NCI-H2107 treated with DMSO at 0.1 percent for 48 hours (cell line): ENCODE data around the gene MRTFB.

Source experiments
- DNase-seq: peaks from one replicate; lab custom pipeline; 2025; ENCODE audit not compliant: unreplicated experiment; lab: John Stamatoyannopoulos, UW

Gene MRTFB

GRCh38 chr16:14223632-14224031 is 152.5 kb downstream of the MRTFB start:
- no peak for DNase-seq

DNA sequence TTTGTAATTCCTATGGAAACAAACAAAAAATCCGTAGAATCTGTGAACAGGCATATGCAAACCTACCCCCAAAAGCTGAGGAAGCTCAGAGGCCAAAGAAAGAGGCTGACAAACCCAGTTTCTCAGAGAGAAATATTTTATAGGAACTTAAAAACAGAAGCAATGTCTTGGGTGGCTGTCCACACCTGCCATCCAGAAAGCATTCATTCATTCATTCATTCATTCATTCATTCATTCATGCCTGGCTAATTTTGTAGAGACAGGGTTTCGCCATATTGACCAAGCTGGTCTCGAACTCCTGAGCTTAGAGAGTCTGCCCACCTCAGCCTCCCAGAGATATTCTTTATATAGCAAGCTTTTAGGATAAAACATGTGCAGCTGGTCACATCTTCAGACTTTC is 154.3 kb downstream of the MRTFB start:
- no peak for DNase-seq

GRCh38 chr16:14232106-14232864 is 161.2 kb downstream of the MRTFB start:
- no peak for DNase-seq

DNA sequence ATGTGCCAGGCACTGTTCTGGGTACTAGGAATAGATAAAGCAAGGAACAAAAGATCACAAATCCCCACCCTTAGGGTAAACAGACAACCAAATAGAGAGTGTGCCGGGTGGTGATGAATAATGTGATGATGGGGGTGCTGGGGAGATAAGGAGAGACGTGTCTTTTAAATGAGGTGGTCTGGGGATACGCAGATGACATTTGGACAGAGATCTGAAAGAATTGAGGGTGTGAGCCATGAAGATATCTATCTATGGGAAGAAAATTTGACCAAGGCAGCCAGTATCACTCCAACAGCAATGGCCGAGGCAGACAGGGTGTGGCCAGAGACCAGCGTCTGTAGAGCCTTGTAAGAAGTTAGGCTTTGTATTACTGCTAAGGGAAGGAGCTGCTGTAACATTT is 165.3 kb downstream of the MRTFB start:
- no peak for DNase-seq

- no peak for DNase-seq
Measured at GRCh38 chr16:14238756-14239155, 167.6 kb downstream of the MRTFB start.

- DNase-seq = no peak
Measured at GRCh38 chr16:14239791-14240190, 168.7 kb downstream of the MRTFB start.

GRCh38 chr16:14240219-14240843 is 169.2 kb downstream of the MRTFB start:
- DNase-seq = no peak

- no peak for DNase-seq
Measured at GRCh38 chr16:14240964-14241363, 169.8 kb downstream of the MRTFB start.

DNA sequence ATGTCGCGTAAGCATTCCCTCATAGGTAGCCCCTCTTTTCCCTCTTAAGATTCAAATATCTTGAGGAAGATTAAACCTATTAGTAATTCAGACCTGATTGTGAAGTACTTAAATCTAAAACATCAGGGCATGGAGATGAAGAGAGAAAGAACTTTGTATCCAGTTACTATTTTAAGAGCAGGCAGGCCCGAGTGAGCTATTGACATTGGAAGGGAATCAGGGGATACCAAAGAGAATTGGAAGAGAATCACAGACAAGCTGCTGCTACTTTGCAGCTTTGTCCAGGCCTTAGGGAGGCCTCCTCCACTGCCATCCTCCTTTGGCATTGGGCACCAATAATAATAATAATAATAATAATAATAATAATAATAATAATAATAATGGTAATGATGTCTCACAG is 170.5 kb downstream of the MRTFB start:
- DNase-seq = no peak

- DNase-seq = no peak
Measured at GRCh38 chr16:14242769-14243168, 171.7 kb downstream of the MRTFB start.

GRCh38 chr16:14244196-14245010 is 173.3 kb downstream of the MRTFB start:
- no peak for DNase-seq

DNA sequence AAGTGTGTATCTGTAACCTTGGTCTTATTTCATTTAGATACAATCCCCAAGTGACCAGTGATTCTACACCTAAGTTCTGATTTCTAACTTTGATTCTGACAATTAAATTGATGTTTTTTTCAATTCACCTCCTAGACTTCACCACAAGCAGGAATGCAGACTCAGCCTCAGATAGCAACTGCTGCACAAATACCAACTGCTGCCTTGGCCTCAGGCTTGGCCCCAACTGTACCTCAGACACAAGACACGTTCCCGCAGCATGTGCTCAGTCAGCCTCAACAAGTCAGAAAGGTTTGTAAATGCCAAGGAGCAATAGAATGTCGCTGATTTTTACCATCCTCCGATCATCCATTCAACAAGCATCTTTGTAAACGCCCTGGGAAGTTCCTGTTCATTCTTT is 177.7 kb downstream of the MRTFB start:
- no peak for DNase-seq

DNA sequence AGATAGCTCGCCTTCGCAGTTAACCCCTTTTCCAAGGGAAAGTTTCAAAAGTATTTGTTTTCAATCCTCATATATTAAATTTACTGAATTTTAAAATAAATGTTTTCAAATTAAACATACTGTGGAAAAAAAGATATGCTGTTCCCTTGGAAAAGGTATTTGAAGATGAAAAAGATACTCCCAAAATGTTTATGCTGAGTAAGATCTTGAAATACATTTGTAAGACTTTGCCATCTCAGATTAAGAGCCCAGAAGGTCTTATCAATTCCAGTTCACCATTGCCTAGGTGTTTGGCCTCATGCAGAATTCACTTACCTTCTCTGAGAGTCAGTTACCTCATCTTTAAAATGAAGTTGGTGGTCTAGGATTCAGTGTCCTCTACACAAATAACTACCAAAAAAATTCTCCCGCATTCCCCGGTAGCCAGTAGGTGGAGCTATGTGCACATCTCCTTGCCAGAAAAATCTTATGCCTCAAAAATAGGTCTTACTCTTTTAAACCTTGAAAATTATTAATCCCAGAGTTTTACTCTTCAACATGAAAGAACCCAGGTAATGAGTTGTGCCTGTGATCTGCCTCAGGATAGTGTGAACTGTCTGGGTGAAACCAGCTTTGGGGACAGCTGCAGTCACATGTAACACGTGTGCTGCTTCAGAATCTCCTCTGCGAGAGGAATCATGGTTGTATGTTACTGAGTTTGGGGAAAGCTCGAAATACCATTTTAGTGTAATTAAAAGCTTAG is 178.3 kb downstream of the MRTFB start:
- DNase-seq = peak; percentile 10

GRCh38 chr16:14251419-14251818 is 180.3 kb downstream of the MRTFB start:
- DNase-seq = no peak

GRCh38 chr16:14252860-14253259 is 181.7 kb downstream of the MRTFB start:
- no peak for DNase-seq

DNA sequence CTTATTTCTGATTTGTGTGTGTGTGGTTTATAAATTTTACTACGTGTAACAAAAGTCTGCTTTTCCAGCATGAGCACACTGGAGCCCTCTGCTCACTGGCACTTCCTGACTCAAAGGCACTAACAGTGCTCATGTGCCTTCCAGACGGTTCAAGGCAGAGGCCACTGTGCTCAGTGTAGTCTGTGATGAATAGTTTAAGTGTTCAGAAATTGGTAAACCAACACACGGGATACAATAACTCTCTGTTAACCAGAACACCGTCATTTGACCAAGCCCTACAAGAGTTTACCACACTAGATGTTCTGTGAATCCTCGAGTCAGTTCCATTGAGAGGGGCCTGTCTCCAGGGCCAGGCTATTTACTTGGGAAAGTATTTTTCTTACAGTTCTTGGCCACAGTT is 191.9 kb downstream of the MRTFB start:
- no peak for DNase-seq

DNA sequence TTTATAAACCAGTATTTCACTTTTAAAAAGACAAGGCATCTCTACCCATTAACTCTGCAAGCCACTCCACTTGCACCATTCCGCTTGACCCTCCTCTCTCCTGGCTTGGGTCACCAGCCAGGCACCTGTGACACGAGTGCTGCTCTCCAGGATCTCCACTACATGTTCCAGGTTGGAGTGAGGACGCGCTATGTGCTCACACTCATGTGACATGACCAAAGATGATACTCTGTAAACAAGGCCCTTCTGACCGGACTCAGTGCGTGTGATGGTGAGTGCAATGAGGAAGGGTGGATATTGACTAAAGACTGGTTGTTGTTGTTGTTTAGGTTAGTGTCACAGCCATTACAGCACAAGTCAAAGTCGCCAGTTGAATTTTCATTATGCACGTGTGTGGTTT is 192.7 kb downstream of the MRTFB start:
- no peak for DNase-seq

DNA sequence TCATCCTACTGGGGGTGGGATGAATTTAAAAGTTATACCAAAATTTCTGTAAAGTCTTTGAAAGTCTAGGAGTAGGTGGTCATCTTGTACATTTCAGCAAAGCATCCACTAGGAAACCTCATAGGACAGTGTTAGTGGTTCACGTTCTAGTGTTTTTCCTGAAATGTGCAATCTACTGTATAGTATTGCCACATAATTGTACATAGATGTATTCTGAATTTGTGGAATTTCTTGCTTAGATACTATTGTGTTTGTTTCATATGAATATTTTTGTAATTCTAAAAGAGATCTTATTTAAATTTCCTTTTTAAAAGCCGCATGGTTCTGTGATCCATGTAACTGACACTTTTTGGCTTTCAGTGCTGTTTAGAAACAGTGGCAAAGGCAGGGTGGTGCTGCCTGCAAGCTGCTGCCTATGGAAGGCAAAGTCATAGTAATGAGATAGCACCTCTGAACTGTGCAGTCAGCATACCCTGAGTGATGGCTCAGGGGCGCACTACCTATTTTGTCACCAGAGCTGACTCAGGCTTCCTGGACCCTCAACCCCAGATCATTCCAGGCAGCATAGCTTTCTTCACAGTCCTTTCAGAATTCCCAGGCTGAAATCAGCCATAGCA is 193.3 kb downstream of the MRTFB start:
- DNase-seq = no peak

GRCh38 chr16:14268073-14268472 is 197.0 kb downstream of the MRTFB start:
- no peak for DNase-seq

DNA sequence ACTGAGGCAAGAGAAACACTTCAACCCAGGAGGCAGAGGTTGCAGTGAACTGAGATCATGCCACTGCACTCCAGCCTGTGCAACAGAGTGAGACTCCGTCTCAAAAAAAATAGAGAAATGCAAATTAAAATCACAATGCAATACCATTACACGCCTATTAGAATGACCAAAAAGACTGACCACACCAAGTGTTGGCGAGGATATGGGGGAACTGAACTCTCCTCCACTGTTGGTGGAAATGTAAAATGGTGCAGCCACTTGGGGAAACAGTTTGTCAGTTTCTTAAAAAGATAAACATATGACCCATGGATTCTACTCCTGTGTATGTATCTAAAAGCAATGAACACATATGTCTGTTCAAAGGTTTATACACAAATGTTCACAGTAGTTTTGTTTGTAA is 204.8 kb downstream of the MRTFB start:
- no peak for DNase-seq

- no peak for DNase-seq
Measured at GRCh38 chr16:14278749-14279148, 207.6 kb downstream of the MRTFB start.
